T-helper 2 cell treated with Interferon-gamma antibody and Interleukin-4, amounts not matched to agents 5 μg/mL and 100 μg/mL, for 36 hours (primary cell): Measurements from ENCODE around the gene EIF4G3.

Experiments
- DNase-seq: peaks from one replicate; pipeline ENCODE4 v3.0.0; 2021; ENCODE audit warnings: low spot score
- H3K27ac Mint-ChIP-seq: one replicate; pipeline ENCODE4 v1.8.0; 2021; ENCODE audit warnings: mild to moderate bottlenecking, mixed read lengths
- H3K27me3 Mint-ChIP-seq: one replicate; pipeline ENCODE4 v1.8.0; 2021; ENCODE audit warnings: low read depth, mixed read lengths
- H3K36me3 Mint-ChIP-seq: one replicate; pipeline ENCODE4 v1.8.0; 2021; ENCODE audit warnings: low read depth, mixed read lengths
- H3K4me1 Mint-ChIP-seq: one replicate; pipeline ENCODE4 v1.8.0; 2021; ENCODE audit warnings: low read depth, mixed read lengths
- H3K4me3 Mint-ChIP-seq: one replicate; pipeline ENCODE4 v1.8.0; 2022; ENCODE audit warnings: mild to moderate bottlenecking, moderate library complexity, mixed read lengths
- H3K9me3 Mint-ChIP-seq: one replicate; pipeline ENCODE4 v1.8.0; 2021; ENCODE audit warnings: mixed read lengths

EIF4G3 gene

DNA sequence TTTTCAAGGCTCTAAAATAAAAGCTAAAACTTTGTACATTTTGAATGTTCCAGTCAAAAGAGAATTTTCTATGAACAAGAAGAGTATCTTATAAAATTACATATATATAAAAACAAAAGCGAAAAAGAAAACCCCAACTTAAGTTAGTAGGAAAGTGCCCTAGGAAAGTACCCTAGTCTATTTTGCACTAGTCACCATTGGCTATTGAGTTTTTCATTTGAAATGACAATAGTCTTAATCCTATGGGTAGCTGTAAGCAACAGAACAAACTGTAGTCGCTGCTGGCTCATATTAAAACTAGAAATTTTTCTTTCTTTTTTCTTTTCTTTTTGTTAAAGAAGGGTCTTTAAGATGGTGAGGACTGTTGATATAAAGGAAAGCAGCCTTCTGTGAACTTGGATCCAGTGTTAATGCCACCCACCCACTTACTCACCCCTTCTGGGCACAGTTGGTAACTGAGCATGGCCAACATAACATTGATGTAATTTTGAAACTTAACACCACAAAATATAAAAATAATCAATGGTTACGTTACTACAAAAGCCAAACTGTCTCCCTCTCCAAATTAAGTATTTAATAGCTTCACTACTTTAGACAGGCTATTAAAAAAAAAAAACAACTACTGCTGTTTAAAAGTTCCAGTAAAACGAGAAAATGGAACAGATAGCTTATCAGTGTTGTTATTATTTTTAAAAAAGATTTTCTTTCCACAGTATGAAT, 177.0 kb downstream of the EIF4G3 start:
- Mint-ChIP-seq H3K36me3 (peaks cover 5% of the 10 kb centered on the region), H3K27me3 (no peaks in the 10 kb centered on the region), H3K27ac (no peak overlapping the region), H3K9me3 (no peaks in the 10 kb centered on the region), H3K4me1 (peaks cover 26% of the 10 kb centered on the region), H3K4me3 (no peak overlapping the region)
- no peak for DNase-seq

DNA sequence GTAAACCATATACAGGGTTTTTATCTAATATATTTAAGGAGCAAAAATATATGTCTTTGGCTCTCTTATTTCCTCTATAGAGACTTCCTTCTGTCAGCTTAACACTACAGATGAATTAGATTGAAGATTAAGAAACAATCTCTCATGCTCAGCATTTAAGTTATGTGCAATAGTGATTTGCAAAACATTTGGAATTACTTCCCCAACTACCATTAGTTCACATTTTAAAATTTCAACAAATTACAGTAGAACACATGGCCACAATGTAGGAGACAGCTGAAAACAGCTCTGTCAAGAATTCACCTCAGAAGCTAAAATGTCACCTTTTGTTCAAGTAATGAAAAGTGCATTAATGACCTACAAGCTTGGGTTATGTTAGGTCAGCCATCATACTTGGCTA, 177.9 kb downstream of the EIF4G3 start:
- H3K4me1 Mint-ChIP-seq = peaks cover 24% of the 10 kb centered on the region
- H3K27me3 Mint-ChIP-seq = no peaks in the 10 kb centered on the region
- DNase-seq = no peak
- no peaks in the 10 kb centered on the region for H3K9me3 Mint-ChIP-seq
- no peak overlapping the region for H3K27ac Mint-ChIP-seq
- H3K4me3 Mint-ChIP-seq = no peak overlapping the region
- H3K36me3 Mint-ChIP-seq = peaks cover 5% of the 10 kb centered on the region

DNA sequence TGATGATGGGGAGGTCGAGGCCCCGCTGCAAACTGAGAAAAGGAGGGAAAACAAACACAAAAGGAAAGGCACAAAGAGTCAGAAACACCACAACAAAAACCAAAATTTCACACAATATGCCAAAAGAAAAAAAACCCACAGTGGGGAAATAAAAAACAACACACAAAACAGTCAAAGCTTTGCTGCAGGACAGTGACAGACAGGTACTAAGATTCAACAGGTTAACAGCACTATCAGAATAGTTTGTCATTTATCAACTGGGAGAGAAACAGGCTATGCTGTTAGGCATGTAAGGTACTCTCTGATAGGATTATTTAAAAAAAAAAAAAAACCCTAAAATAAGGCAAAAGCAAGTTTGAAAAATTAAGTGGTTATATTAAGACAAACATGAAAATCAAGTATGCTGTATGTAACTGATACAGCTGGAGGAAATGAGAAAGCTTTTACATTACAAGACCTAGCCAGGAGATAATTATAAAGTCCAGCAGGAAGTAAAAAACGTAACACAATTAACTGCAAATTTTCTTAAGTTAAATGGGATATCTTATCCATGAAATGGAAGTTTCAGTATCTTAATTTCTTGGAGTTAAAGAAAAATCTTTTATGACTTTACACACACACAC, 179.0 kb downstream of the EIF4G3 start:
- Mint-ChIP-seq H3K4me3 (no peak overlapping the region), H3K27me3 (no peaks in the 10 kb centered on the region), H3K36me3 (peaks cover 5% of the 10 kb centered on the region), H3K4me1 (peaks cover 28% of the 10 kb centered on the region), H3K9me3 (no peaks in the 10 kb centered on the region), H3K27ac (no peak overlapping the region)
- no peak for DNase-seq

DNA sequence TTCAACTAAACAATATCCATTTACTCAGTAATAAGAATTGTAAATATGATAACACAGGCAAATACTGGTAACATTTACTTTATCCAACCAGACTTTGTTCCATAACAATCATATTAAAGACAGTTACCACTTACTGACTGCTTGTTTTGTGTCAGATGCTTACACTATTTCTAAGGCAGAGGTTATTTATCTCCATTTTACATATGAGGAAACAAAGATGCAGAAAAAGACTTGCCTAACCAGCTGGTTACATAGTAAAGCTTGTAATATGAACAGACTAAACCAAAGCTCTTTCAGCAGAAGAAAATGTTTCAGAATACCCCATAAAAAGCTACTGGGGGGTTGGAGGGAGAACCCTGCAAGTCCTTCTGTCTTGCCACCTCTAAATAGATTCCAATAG, 180.1 kb downstream of the EIF4G3 start:
- DNase-seq = no peak
- H3K36me3 Mint-ChIP-seq = peaks cover 3% of the 10 kb centered on the region
- no peaks in the 10 kb centered on the region for H3K27me3 Mint-ChIP-seq
- no peak overlapping the region for H3K27ac Mint-ChIP-seq
- H3K4me1 Mint-ChIP-seq = peaks cover 39% of the 10 kb centered on the region
- H3K9me3 Mint-ChIP-seq = no peaks in the 10 kb centered on the region
- H3K4me3 Mint-ChIP-seq = no peak overlapping the region

DNA sequence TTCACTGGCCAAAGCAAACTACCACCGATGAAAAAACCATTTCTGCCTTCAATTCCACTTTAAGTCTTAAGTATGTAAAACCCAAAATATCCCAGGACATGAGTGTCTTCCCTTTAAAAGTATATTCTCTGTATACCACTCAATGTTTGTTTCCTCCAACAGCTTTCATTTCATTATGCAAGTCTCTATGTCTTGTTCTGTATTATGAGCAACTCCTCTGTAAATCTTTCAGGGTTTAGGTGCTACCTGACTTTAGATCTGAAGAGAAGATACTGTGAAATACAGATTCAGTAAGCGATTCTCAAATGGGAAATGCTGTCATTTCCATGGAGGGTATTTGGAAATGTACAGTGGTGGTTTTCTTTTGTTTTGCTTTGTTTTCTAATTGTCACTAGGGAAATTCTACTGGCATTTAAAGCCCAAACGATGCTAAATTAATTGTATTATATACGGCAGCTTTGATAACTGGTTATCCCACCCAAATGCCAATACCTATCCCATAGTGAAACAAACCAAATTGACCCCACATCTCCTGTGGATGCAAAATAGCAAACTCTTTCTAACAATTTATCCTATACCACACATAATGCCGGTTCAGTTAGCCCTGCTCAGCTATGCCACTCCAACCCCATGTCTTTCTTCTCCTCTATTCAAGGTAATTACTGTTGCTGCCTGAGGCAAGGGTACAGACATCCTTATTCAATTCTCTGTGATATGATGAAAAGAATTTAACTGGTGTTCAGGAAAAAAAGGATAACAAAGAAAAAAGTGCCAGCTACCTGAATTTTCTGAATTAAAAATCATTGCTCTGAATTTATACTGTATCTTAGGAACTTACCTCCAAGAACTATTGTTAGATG, 182.8 kb downstream of the EIF4G3 start:
- Mint-ChIP-seq H3K4me1 (peaks cover 33% of the 10 kb centered on the region), H3K36me3 (no peaks in the 10 kb centered on the region), H3K4me3 (no peak overlapping the region), H3K27ac (no peak overlapping the region), H3K27me3 (no peaks in the 10 kb centered on the region), H3K9me3 (no peaks in the 10 kb centered on the region)
- DNase-seq = no peak

DNA sequence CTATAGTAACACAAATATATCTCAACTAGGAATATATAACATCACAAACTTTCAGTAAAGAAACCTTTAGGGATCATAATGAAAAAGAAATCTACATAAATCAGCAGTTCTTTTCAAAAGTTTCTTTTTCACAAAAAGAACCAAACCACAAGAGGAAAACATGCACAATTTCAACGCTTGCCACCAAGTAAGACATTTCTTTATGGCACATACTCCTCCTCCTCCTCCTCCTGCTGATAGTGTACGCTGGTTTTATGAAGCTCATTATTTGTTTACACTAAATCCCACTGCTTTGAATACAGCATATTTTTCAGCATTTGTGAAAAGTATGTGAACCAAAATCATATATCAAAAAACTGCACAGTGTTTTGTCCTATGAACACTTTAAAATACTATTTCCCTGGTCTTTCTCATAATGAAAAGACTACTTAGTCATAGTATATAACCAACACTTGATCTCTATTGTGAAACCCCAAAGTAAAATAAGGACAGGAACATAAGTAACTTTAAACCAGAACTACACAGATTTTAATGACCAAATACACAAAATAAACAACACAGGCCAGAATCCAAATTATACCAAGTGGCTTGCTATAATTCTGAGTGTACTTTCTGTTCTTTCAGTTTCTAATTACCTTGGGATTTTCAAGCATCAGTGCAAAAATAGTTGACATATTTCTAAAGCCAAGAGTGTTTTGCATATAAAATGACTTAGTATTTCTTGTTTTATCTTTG, 184.2 kb downstream of the EIF4G3 start:
- no peak for DNase-seq
- Mint-ChIP-seq H3K9me3 (no peaks in the 10 kb centered on the region), H3K4me3 (peak overlapping the region; percentile 67), H3K36me3 (no peaks in the 10 kb centered on the region), H3K27ac (peak overlapping the region; percentile 75), H3K27me3 (no peaks in the 10 kb centered on the region), H3K4me1 (peaks cover 34% of the 10 kb centered on the region)

DNA sequence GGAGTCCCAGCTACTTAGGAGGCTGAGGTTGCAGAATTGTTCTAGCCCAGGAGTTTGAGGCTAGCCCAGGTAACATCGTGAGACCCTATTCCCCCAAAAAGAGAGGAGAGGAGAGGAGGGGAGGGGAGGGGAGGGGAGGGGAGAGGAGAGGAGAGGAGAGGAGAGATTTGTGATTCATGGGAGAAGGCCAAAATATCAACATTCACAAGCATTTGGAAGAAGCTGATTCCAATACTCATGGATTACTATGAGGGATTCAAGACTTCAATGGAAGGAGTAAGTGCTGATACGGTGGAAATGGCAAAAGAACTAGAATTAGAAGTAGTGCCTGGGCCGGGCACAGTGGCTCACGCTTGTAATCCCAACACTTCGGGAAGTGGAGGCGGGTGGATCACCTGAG, 187.8 kb downstream of the EIF4G3 start:
- peaks cover 28% of the 10 kb centered on the region for H3K4me1 Mint-ChIP-seq
- H3K36me3 Mint-ChIP-seq = no peaks in the 10 kb centered on the region
- no peak overlapping the region for H3K27ac Mint-ChIP-seq
- no peaks in the 10 kb centered on the region for H3K9me3 Mint-ChIP-seq
- no peak overlapping the region for H3K4me3 Mint-ChIP-seq
- no peaks in the 10 kb centered on the region for H3K27me3 Mint-ChIP-seq
- no peak for DNase-seq

DNA sequence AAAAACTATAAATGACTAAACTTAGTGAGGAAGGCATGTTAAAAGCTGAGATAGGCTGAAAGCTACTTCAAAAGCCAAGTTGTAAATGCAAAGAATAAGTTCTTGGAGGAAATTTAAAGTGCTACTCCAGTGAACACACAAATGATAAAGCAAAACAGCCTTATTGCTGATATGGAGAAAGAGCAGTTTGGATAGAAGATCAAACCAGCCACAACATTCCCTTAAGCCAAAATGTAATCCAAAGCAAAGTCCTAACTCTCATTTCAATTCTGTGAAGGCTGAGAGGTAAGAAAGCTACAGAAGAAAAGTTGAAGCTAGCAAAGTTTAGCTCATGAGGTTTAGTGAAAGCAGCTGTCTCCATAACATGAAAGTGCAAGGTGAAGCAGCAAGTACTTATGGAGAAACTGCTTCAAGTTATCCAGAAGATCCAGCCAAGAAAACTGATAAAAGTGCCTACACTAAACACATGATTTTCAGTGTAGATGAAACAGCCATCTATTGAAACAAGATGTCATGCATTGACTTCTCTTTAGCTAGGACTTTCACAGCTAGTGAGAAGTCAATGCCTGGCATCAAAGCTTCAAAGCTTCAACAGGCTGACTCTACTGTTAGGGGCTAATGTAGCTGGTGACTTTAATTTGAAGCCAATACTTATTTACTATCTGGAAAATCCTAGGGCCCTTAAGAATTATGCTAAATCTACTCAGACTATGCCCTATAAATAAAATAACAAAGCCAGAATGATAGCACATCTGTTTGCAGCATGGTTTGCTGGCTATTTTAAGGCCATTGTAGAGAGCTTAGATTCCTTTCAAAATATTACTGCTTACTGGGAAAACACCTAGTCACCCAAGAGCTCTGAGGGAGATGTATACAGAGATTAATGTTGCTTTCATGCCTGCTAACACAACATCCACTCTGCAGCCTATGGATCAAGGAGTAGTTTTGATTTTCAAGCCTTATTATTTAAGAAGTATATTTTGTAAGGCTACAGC, 188.6 kb downstream of the EIF4G3 start:
- Mint-ChIP-seq H3K9me3 (no peaks in the 10 kb centered on the region), H3K27ac (no peak overlapping the region)
- no peak for DNase-seq

DNA sequence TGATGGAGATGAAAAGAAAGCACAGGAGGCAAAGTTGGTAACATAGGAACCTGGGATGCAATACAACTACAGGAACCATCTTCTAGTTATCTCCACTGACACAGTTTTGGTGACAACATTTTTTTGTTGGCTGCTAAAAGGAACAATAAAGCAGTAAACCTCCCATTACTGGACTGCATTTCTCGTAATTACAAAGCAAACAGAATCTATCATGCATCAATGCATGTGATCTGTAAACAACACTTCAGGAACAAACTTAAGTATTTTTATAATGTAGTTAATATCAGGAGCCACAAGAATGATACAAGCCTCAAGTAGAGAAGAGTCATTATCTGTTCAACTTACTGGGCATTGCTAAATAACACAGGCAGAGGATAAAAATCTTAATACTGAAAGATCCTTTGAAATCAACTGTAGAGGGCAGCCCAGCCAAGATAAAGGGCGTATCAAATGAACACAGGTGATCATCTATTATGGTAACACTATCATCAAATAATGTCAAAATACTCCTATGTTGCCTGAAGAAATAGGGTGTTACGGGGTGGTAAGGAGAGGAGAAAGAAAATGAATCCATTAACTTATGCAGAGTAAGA, 193.3 kb downstream of the EIF4G3 start:
- Mint-ChIP-seq H3K27ac (no peak overlapping the region), H3K4me3 (no peak overlapping the region), H3K4me1 (peaks cover 3% of the 10 kb centered on the region), H3K36me3 (no peaks in the 10 kb centered on the region), H3K9me3 (no peaks in the 10 kb centered on the region), H3K27me3 (no peaks in the 10 kb centered on the region)
- DNase-seq = no peak

More for the DNA sequence above, 188.6 kb downstream of the EIF4G3 start:
- no peak overlapping the region for H3K4me3 Mint-ChIP-seq
- H3K36me3 Mint-ChIP-seq = no peaks in the 10 kb centered on the region
- peaks cover 22% of the 10 kb centered on the region for H3K4me1 Mint-ChIP-seq
- H3K27me3 Mint-ChIP-seq = no peaks in the 10 kb centered on the region

DNA sequence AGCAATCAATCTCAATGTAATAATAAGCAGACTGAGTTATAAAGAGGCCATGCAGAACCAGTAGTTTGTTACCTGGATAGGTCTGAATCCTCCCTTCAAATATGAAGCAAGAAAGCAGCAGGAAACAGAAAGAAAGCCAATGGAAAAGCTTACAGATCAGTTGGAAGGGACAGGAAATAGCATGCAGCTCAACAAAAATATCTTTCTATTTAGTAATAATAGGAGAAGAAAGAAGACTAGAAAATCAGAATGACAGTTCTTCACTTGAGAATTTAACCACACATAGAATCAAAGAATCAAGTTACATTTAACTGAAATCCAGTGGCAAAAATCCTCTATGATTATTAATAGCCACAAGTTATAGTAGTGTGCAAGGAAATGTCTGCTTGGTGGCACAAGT, 194.4 kb downstream of the EIF4G3 start:
- H3K9me3 Mint-ChIP-seq = no peaks in the 10 kb centered on the region
- H3K4me3 Mint-ChIP-seq = no peak overlapping the region
- no peaks in the 10 kb centered on the region for H3K4me1 Mint-ChIP-seq
- H3K36me3 Mint-ChIP-seq = no peaks in the 10 kb centered on the region
- DNase-seq = no peak
- no peak overlapping the region for H3K27ac Mint-ChIP-seq
- H3K27me3 Mint-ChIP-seq = no peaks in the 10 kb centered on the region

DNA sequence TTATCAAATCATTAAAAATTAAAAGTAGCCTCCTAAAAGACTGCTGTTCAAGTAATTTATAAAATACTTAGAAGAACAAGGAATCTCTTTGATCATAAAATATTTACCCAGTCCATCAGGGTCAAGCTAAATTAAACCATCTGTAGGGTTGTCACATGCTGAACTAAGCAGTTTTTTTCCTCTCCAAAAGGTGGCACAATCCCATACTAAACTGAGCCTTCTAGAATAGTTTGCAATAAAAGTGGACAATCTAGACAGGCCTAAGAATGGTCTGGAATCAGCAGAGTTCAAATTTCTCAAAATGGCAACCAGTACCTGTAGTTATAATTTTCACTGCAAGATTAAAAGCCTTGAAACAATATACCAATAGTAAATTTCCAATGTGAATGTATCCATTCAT, 194.8 kb downstream of the EIF4G3 start:
- DNase-seq = no peak
- Mint-ChIP-seq H3K4me3 (no peak overlapping the region), H3K9me3 (no peaks in the 10 kb centered on the region), H3K36me3 (no peaks in the 10 kb centered on the region), H3K27me3 (no peaks in the 10 kb centered on the region), H3K4me1 (no peaks in the 10 kb centered on the region), H3K27ac (no peak overlapping the region)

DNA sequence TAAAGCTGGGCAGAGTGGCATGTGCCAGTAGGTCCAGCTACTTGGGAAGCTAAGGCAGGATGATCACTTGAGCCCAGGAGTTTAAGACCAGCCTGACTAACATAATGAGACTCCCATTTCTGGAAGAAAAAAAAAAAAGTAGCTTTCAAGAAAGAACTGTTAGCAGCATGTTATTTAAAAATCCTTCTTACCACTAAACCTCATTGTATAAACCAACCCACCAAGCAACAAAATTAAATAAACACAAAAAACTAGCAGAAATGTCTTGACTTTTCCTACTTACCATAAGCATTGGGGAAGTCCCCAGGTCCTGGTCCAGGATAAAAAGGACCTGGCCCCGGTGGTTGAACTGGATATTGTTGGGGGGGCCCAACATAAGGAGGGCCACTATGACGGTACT, 196.6 kb downstream of the EIF4G3 start:
- H3K27ac Mint-ChIP-seq = no peak overlapping the region
- H3K36me3 Mint-ChIP-seq = no peaks in the 10 kb centered on the region
- DNase-seq = no peak
- H3K9me3 Mint-ChIP-seq = no peaks in the 10 kb centered on the region
- H3K4me3 Mint-ChIP-seq = no peak overlapping the region
- H3K27me3 Mint-ChIP-seq = no peaks in the 10 kb centered on the region
- no peaks in the 10 kb centered on the region for H3K4me1 Mint-ChIP-seq

DNA sequence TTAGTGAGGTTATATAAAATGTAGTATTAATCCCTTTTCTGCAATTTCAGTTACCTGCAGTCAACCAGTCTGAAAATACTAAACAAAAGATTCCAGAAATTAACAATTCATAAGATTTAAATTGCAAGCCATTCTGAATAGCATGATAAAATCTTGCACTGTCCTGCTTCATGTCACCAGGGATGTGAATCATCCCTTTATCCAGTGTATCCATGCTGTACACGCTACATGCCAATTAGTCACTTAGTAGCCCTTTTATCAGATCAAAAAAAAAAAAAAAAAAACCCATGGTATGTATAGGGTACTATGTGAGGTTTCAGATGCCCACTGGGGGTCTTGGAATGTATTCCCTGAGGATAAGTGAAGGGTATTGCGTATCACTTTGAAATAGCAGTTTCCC, 198.3 kb downstream of the EIF4G3 start:
- no peak overlapping the region for H3K27ac Mint-ChIP-seq
- peaks cover 3% of the 10 kb centered on the region for H3K36me3 Mint-ChIP-seq
- no peaks in the 10 kb centered on the region for H3K9me3 Mint-ChIP-seq
- H3K27me3 Mint-ChIP-seq = no peaks in the 10 kb centered on the region
- peaks cover 2% of the 10 kb centered on the region for H3K4me1 Mint-ChIP-seq
- no peak for DNase-seq
- H3K4me3 Mint-ChIP-seq = no peak overlapping the region
